NT2/D1 (cell line): ENCODE measurements around the gene NFYB.

Source experiments
- SUZ12 ChIP-seq: IDR thresholded peaks from 2 replicates; pipeline ENCODE4 v1.6.1; 2011; ENCODE audit not compliant: insufficient read length, insufficient read depth; ENCODE audit errors: extremely low read depth
- YY1 ChIP-seq: IDR thresholded peaks from 2 replicates; pipeline ENCODE4 v1.6.1; 2011; ENCODE audit not compliant: insufficient read length, insufficient read depth
- ZNF274 ChIP-seq: IDR thresholded peaks from 2 replicates; pipeline ENCODE4 v1.6.1; 2011; ENCODE audit warnings: mild to moderate bottlenecking, low read depth, low read length

DNA sequence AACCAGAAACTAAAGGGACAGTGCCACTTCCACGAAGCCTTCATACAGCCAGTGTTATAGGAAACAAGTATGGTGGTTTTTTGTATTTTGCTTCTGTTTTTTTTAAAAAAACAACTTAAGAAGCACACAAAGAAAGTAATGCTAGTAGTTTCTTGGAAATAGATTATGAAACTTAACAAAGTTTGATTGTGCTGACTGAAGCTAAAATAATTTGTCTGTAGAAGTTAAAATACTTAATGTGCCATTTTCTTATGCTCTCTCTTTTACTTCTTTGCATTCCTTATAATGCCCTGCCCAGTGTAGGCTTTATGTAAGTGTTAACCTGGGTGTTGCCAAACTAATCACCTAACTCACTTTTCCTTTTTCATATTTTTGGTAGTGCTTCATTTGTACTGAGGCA lies 57.2 kb downstream of the NFYB start:
- TF ChIP-seq YY1 (no peak), ZNF274 (no peak), SUZ12 (no peak)
